Hepatocyte (in vitro differentiated cells): ENCODE results near the gene SPINK6. TPM values are rescaled to one million over a fixed set of nuclear protein-coding genes. Genes with fewer than 3 reads are reported as not detected.

ENCODE experiments used
- DNase-seq: peaks from one replicate; pipeline ENCODE4 v3.0.0-alpha.2; 2016; ENCODE audit warnings: low spot score
- H2AFZ ChIP-seq: fragments of 200-600 bp; sonication (generic); 2 replicates; pipeline ENCODE4 v1.6.0; 2016; ENCODE audit warnings: antibody characterized with exemption, mild to moderate bottlenecking
- H3K27ac ChIP-seq: fragments of 200-600 bp; sonication (generic); 2 replicates; pipeline ENCODE4 v1.5.1; 2016; ENCODE audit warnings: mild to moderate bottlenecking
- H3K27me3 ChIP-seq: fragments of 200-600 bp; sonication (generic); 2 replicates; pipeline ENCODE4 v1.6.1; 2016
- H3K36me3 ChIP-seq: fragments of 200-600 bp; sonication (generic); replicated peaks from 2 replicates; pipeline ENCODE4 v1.5.1; 2016; ENCODE audit warnings: low read depth; ENCODE audit not compliant: insufficient read depth
- H3K4me1 ChIP-seq: fragments of 200-600 bp; sonication (generic); 2 replicates; pipeline ENCODE4 v1.5.1; 2016; ENCODE audit warnings: mild to moderate bottlenecking, moderate library complexity; ENCODE audit not compliant: insufficient read depth
- H3K4me2 ChIP-seq: fragments of 200-600 bp; sonication (generic); 2 replicates; pipeline ENCODE4 v1.6.0; 2016
- H3K4me3 ChIP-seq: fragments of 200-600 bp; sonication (generic); 2 replicates; pipeline ENCODE4 v1.5.1; 2016; ENCODE audit warnings: mild to moderate bottlenecking
- H3K79me2 ChIP-seq: fragments of 200-600 bp; sonication (generic); 2 replicates; pipeline ENCODE4 v1.6.0; 2017; ENCODE audit warnings: mild to moderate bottlenecking
- H3K9me2 ChIP-seq: fragments of 200-600 bp; sonication (generic); replicated peaks from 2 replicates; pipeline ENCODE4 v1.6.0; 2017; ENCODE audit warnings: mild to moderate bottlenecking; ENCODE audit not compliant: insufficient read depth
- H3K9me3 ChIP-seq: fragments of 200-600 bp; sonication (generic); 2 replicates; pipeline ENCODE4 v1.5.1; 2016; ENCODE audit warnings: low read depth, mild to moderate bottlenecking
- H4K20me1 ChIP-seq: fragments of 200-600 bp; sonication (generic); 2 replicates; pipeline ENCODE4 v1.6.0; 2016; ENCODE audit warnings: mild to moderate bottlenecking; ENCODE audit not compliant: insufficient read depth, poor library complexity, severe bottlenecking
- EZH2 ChIP-seq: fragments of 200-600 bp; sonication (generic); IDR thresholded peaks from 2 replicates; pipeline ENCODE4 v1.6.1; 2016; ENCODE audit warnings: antibody characterized with exemption, mild to moderate bottlenecking, borderline replicate concordance
- EZH2phosphoT487 ChIP-seq: fragments of 200-600 bp; sonication (generic); IDR thresholded peaks from one replicate; pipeline ENCODE4 v1.6.1; 2018; ENCODE audit warnings: antibody characterized with exemption, mild to moderate bottlenecking, low read depth, moderate library complexity; ENCODE audit not compliant: unreplicated experiment, severe bottlenecking
- WGBS: methylation state at CpG from one replicate; pipeline ENCODE4 v1.1.6; 2016; ENCODE audit warnings: low lambda C conversion rate; ENCODE audit errors: missing lambda C conversion rate; 5-methylcytosine and 5-hydroxymethylcytosine counted together
- polyA plus RNA-seq: library from polyadenylated mRNA; unstranded; fragments of >200 nt; fragmentation: Nextera tagmentation; extraction: Ambion mirVana; gene quantifications from 2 replicates; pipeline ENCODE4 v1.2.1, GENCODE V29; 2016
- total RNA-seq: library from RNA; depleted of rRNA; stranded (reverse); fragments of >200 nt; gene quantifications from 2 replicates; pipeline ENCODE4 v1.2.3, GENCODE V29; 2014
- TF ChIP-seq, protein P1 (sequence below): fragments of 200-600 bp; sonication (generic); IDR thresholded peaks from 2 replicates; pipeline ENCODE4 v1.5.1; 2016; ENCODE audit warnings: antibody characterized with exemption, mild to moderate bottlenecking; ENCODE audit not compliant: poor library complexity

Gene SPINK6
- total and polyA plus RNA-seq, 2 experiments from 2014 or later = not detected

DNA sequence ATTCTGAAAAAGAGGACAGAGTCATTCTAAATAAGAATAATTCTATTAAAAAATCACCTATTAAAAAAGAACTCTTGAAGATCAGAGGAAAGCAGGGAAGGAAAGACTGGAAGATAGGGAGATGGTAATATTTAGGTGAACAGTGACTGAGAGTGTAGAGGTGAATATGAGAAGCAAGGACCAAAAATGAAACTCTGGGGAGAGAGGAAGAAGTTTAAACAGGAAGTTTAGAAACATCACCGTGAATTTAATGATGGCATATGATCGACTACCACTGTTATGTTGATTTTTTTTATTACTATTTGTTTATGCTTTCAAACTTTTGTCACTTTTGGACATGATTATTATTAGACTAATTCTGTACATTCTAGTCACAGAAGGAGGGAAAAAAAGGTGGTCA lies 1.7 kb upstream of the SPINK6 start:
- Histone ChIP-seq H3K27ac (no peak overlapping the region), H4K20me1 (no peaks in the 10 kb centered on the region), H3K4me3 (no peak overlapping the region), H3K36me3 (no peaks in the 10 kb centered on the region), H3K4me1 (no peaks in the 10 kb centered on the region), H3K4me2 (no peak overlapping the region), H3K27me3 (no peaks in the 10 kb centered on the region), H3K9me3 (no peaks in the 10 kb centered on the region), H3K9me2 (no peaks in the 10 kb centered on the region), H2AFZ (no peak overlapping the region), H3K79me2 (no peaks in the 10 kb centered on the region)
- DNase-seq = no peak
- TF ChIP-seq, protein P1, sequence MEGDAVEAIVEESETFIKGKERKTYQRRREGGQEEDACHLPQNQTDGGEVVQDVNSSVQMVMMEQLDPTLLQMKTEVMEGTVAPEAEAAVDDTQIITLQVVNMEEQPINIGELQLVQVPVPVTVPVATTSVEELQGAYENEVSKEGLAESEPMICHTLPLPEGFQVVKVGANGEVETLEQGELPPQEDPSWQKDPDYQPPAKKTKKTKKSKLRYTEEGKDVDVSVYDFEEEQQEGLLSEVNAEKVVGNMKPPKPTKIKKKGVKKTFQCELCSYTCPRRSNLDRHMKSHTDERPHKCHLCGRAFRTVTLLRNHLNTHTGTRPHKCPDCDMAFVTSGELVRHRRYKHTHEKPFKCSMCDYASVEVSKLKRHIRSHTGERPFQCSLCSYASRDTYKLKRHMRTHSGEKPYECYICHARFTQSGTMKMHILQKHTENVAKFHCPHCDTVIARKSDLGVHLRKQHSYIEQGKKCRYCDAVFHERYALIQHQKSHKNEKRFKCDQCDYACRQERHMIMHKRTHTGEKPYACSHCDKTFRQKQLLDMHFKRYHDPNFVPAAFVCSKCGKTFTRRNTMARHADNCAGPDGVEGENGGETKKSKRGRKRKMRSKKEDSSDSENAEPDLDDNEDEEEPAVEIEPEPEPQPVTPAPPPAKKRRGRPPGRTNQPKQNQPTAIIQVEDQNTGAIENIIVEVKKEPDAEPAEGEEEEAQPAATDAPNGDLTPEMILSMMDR = no peak
- TF ChIP-seq EZH2phosphoT487 (no peak), EZH2 (no peak)
- WGBS = 85% methylated on average over 2 of the region's 2 CpGs

DNA sequence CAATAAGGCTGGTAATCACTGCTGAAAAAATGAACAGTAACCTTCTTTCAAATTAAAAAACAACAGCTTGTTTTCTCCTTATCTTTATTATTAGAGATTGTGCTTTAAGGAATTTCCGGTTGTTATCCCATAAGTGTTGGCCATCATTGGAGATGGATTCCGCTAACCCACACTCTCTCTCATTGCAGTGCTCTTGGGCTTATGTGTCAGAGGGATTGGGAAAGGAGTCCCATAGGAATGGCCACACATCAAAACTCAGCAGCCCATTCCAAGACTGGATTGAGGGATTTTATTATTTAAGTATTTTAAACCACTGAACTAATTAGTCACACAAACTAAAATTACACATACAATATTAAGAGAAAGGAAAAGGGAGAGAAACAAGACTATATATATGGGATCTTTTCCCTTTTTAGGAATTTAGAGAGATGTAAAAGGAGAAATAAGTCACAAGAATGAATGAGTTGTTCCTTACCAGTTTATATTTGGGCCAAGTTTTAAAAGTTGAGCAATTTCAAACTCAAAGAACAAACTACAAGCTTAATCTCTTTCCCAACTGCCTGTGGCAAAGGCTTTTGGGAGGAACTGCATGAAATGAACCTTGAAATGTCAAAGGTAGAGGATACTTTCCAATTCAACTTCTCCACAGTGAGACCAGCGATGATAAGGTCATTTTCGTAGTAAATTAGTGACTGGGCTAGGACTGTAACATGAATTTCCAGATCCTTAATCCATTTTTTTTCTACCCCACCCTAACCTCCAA lies 2.4 kb downstream of the SPINK6 start:
- 84% methylated on average over 4 of the region's 4 CpGs for WGBS

DNA sequence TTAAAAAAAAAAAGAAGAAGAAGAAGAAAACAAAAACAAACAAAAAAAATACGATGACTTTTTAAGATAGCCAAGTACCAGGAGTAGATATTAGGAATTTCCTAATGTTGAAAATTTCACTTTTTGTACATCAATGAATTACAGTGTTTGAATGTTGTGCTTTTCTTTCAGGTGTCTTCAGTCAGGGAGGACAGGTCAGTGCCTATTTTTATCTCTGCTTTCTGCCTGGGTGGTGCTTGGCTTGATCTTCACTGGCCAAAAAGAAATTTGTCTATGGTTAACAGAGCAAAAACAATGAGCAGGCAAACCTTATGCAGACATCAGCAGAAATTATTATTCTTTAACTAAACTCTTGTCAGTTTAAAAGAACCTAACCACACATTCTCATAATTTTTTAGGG lies 3.0 kb downstream of the SPINK6 start:
- H3K27me3 ChIP-seq = no peaks in the 10 kb centered on the region
- no peaks in the 10 kb centered on the region for H4K20me1 ChIP-seq
- no peaks in the 10 kb centered on the region for H3K79me2 ChIP-seq
- no peaks in the 10 kb centered on the region for H3K9me2 ChIP-seq
- DNase-seq = no peak
- H3K4me3 ChIP-seq = no peak overlapping the region
- no peak overlapping the region for H2AFZ ChIP-seq
- H3K27ac ChIP-seq = no peak overlapping the region
- no peaks in the 10 kb centered on the region for H3K4me1 ChIP-seq
- H3K4me2 ChIP-seq = no peak overlapping the region
- H3K36me3 ChIP-seq = no peaks in the 10 kb centered on the region
- 74% methylated on average over 1 of the region's 1 CpG for WGBS
- TF ChIP-seq, protein P1 = no peak
- no peak for TF ChIP-seq EZH2
- no peak for TF ChIP-seq EZH2phosphoT487
- H3K9me3 ChIP-seq = no peaks in the 10 kb centered on the region

More for the DNA sequence above, 2.4 kb downstream of the SPINK6 start:
- Histone ChIP-seq H2AFZ (no peak overlapping the region), H3K4me3 (no peak overlapping the region), H3K9me3 (no peaks in the 10 kb centered on the region), H3K4me2 (no peak overlapping the region), H3K9me2 (no peaks in the 10 kb centered on the region), H3K36me3 (no peaks in the 10 kb centered on the region), H3K27ac (no peak overlapping the region), H3K27me3 (no peaks in the 10 kb centered on the region), H4K20me1 (no peaks in the 10 kb centered on the region), H3K79me2 (no peaks in the 10 kb centered on the region), H3K4me1 (no peaks in the 10 kb centered on the region)
- no peak for TF ChIP-seq EZH2
- no peak for TF ChIP-seq EZH2phosphoT487
- TF ChIP-seq, protein P1 = no peak
- DNase-seq = no peak
